ENCODE data around the gene GLI3.
A peak's percentile ranks its signal among the peaks of the same experiment; 100 is the strongest.

The GLI3 gene

GRCh38 chr7:41956705-41957104 lies 280.3 kb downstream of the GLI3 start:
- DNase-seq (ENCODE audit: low read depth) = no peak
- no peak for TF ChIP-seq CTCF (conservative IDR thresholded peaks at IDR 0.05; ENCODE audit: low read depth, low read length)
- no peak overlapping the region for H3K4me3 ChIP-seq (ENCODE audit: low read length)

GRCh38 chr7:41955893-41956675 lies 280.9 kb downstream of the GLI3 start:
- TF ChIP-seq CTCF (conservative IDR thresholded peaks at IDR 0.05; ENCODE audit: low read depth, low read length) = no peak
- no peak overlapping the region for H3K4me3 ChIP-seq (ENCODE audit: low read length)

GRCh38 chr7:41955451-41955850 lies 281.6 kb downstream of the GLI3 start:
- H3K4me3 ChIP-seq (ENCODE audit: low read length) = no peak overlapping the region
- DNase-seq (ENCODE audit: low read depth) = no peak
- no peak for TF ChIP-seq CTCF (conservative IDR thresholded peaks at IDR 0.05; ENCODE audit: low read depth, low read length)

More at GRCh38 chr7:41955893-41956675, 280.9 kb downstream of the GLI3 start:
- peak; percentile 97 for DNase-seq (ENCODE audit: low read depth)

GRCh38 chr7:41954976-41955375 lies 282.0 kb downstream of the GLI3 start:
- no peak overlapping the region for H3K4me3 ChIP-seq (ENCODE audit: low read length)
- no peak for TF ChIP-seq CTCF (conservative IDR thresholded peaks at IDR 0.05; ENCODE audit: low read depth, low read length)
- no peak for DNase-seq (ENCODE audit: low read depth)

- no peak for TF ChIP-seq CTCF (conservative IDR thresholded peaks at IDR 0.05; ENCODE audit: low read depth, low read length)
- no peak overlapping the region for H3K4me3 ChIP-seq (ENCODE audit: low read length)
- no peak for DNase-seq (ENCODE audit: low read depth)
These were observed 288.5 kb downstream of the GLI3 start for GRCh38 chr7:41948503-41948902.

GRCh38 chr7:41943094-41943577 lies 293.9 kb downstream of the GLI3 start:
- TF ChIP-seq CTCF (conservative IDR thresholded peaks at IDR 0.05; ENCODE audit: low read depth, low read length) = peak; percentile 92
- no peak overlapping the region for H3K4me3 ChIP-seq (ENCODE audit: low read length)
- DNase-seq (ENCODE audit: low read depth) = no peak
